Measurements from ENCODE around the gene CLNS1A. TPM values are rescaled to one million over a fixed set of nuclear protein-coding genes. Genes with fewer than 3 reads are reported as not detected.

The CLNS1A gene
- total and polyA plus RNA-seq, 9 of the 15 experiments (the other 6 are each of a cell fraction or from before 2014, with no cell fraction given): 146 to 472 (median 345) TPM

- POLR2A ChIA-PET: interaction anchor here (0.7 kb wide), 1 partner anchor 45 kb away, joined by 3 read pairs; no protein-coding TSS in a partner anchor
- FAIRE-seq: no peak
- H3K36me3 ChIP-seq (ENCODE audit: control insufficient read depth, insufficient read depth, low read length): peaks cover 15% of the 10 kb centered on the region; the same call in 1 of the 3 replicates
- H3K4me2 ChIP-seq (ENCODE audit: insufficient read depth, low read length): no peak overlapping the region
- 59% methylated on average over 3 of the region's 3 CpGs for WGBS (ENCODE audit: insufficient coverage, low coverage, missing lambda C conversion rate)
- H3K9me1 ChIP-seq (ENCODE audit: control insufficient read depth, insufficient read depth, low read length): no peaks in the 10 kb centered on the region
- no peak overlapping the region for H3K4me3 ChIP-seq
- ATAC-seq: no peak
- H3K79me2 ChIP-seq (ENCODE audit: control insufficient read depth, insufficient read depth, low read length): no peaks in the 10 kb centered on the region
- intact Hi-C loops (cut with micrococcal nuclease) (no loop called here), in situ Hi-C loops (cut with MboI) (no loop called here)
- H2AFZ ChIP-seq (ENCODE audit: low read depth, low read length): no peak overlapping the region
- peaks cover 3 to 8% of the 10 kb centered on the region in 2 experiments; a peak in 2 of 5 replicates for H3K4me1 ChIP-seq (replicated peaks in 1 of 2; ENCODE audit: control insufficient read depth in 2 of 2, insufficient read depth in 2 of 2, low read length in 2 of 2)
- DNase-seq (ENCODE audit: extremely low read depth in 1 of 4, low spot score in 3 of 4): no peak
- H3K27ac ChIP-seq (ENCODE audit: extremely low read depth, low read depth, low read length): no peak overlapping the region
- no peak overlapping the region for H3K9ac ChIP-seq (ENCODE audit: insufficient read depth in 1 of 2, low read depth in 2 of 2, low read length in 2 of 2)
- no peaks in the 10 kb centered on the region for H3K27me3 ChIP-seq (ENCODE audit: control insufficient read depth in 2 of 2, insufficient read depth in 2 of 2, low read length in 2 of 2)
- CTCF ChIA-PET (ENCODE audit: low intra/inter-chr PET ratio): no interaction called here
- H4K20me1 ChIP-seq (replicated peaks; ENCODE audit: control insufficient read depth, insufficient read depth, low read length): no peaks in the 10 kb centered on the region
- no peak for TF ChIP-seq TAF9B (IDR thresholded peaks at IDR 0.05; ENCODE audit: partially characterized antibody)
- TF ChIP-seq TGIF2 (CRISPR knock-in tag; IDR thresholded peaks at IDR 0.05): no peak
- TF ChIP-seq, protein P1, sequence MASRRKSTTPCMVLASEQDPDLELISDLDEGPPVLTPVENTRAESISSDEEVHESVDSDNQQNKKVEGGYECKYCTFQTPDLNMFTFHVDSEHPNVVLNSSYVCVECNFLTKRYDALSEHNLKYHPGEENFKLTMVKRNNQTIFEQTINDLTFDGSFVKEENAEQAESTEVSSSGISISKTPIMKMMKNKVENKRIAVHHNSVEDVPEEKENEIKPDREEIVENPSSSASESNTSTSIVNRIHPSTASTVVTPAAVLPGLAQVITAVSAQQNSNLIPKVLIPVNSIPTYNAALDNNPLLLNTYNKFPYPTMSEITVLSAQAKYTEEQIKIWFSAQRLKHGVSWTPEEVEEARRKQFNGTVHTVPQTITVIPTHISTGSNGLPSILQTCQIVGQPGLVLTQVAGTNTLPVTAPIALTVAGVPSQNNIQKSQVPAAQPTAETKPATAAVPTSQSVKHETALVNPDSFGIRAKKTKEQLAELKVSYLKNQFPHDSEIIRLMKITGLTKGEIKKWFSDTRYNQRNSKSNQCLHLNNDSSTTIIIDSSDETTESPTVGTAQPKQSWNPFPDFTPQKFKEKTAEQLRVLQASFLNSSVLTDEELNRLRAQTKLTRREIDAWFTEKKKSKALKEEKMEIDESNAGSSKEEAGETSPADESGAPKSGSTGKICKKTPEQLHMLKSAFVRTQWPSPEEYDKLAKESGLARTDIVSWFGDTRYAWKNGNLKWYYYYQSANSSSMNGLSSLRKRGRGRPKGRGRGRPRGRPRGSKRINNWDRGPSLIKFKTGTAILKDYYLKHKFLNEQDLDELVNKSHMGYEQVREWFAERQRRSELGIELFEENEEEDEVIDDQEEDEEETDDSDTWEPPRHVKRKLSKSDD (conservative IDR thresholded peaks at IDR 0.05; ENCODE audit: low read length): no peak
- no peak for TF ChIP-seq ZKSCAN8 (CRISPR knock-in tag; IDR thresholded peaks at IDR 0.05)
- TF ChIP-seq MXD1 (CRISPR knock-in tag; IDR thresholded peaks at IDR 0.05; ENCODE audit: borderline replicate concordance, poor library complexity, severe bottlenecking): no peak
- TF ChIP-seq, protein P2, sequence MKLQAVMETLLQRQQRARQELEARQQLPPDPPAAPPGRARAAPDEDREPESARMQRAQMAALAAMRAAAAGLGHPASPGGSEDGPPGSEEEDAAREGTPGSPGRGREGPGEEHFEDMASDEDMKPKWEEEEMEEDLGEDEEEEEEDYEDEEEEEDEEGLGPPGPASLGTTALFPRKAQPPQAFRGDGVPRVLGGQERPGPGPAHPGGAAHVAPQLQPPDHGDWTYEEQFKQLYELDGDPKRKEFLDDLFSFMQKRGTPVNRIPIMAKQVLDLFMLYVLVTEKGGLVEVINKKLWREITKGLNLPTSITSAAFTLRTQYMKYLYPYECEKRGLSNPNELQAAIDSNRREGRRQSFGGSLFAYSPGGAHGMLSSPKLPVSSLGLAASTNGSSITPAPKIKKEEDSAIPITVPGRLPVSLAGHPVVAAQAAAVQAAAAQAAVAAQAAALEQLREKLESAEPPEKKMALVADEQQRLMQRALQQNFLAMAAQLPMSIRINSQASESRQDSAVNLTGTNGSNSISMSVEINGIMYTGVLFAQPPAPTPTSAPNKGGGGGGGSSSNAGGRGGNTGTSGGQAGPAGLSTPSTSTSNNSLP (IDR thresholded peaks at IDR 0.05; ENCODE audit: borderline replicate concordance, low read depth, low read length): no peak
- no peak for TF ChIP-seq SMARCC2 (IDR thresholded peaks at IDR 0.05; ENCODE audit: low read depth)
- no peak for TF ChIP-seq ATF1 (CRISPR knock-in tag; IDR thresholded peaks at IDR 0.05)
- TF ChIP-seq ATF1 (tag; IDR thresholded peaks at IDR 0.05): no peak
- TF ChIP-seq EGR1 (conservative IDR thresholded peaks at IDR 0.05): no peak
- no peak for TF ChIP-seq RBM22 (IDR thresholded peaks at IDR 0.05; ENCODE audit: low read depth, low read length, poor library complexity, severe bottlenecking)
- TF ChIP-seq ZNF449 (CRISPR knock-in tag; IDR thresholded peaks at IDR 0.05): no peak
- TF ChIP-seq PYGO2 (tag; IDR thresholded peaks at IDR 0.05): no peak
- no peak for TF ChIP-seq ZNF699 (CRISPR knock-in tag; IDR thresholded peaks at IDR 0.05; ENCODE audit: insufficient replicate concordance)
- no peak for TF ChIP-seq MAFK (IDR thresholded peaks at IDR 0.05; ENCODE audit: low read length)
- no peak for TF ChIP-seq GTF2B (IDR thresholded peaks at IDR 0.05; ENCODE audit: extremely low read depth, insufficient read length)
- TF ChIP-seq ZNF695 (CRISPR knock-in tag; IDR thresholded peaks at IDR 0.05): no peak
- no TSS peak for BruUV-seq (replicated peaks)
- no peaks in the 10 kb centered on the region for H3K9me3 ChIP-seq (replicated peaks; ENCODE audit: control insufficient read depth, insufficient read depth, low read depth, low read length)
These were observed 24.1 kb upstream of the CLNS1A start for GRCh38 chr11:77661670-77662069.

All from K562 (cell line).